GM10266 (cell line): ENCODE results near the gene ABL2.

Experiments
- DNase-seq: peaks from one replicate; pipeline ENCODE4 v3.0.0; 2012; ENCODE audit errors: extremely low spot score
- TF ChIP-seq, protein P1 (sequence below): IDR thresholded peaks from 2 replicates; pipeline ENCODE4 v1.5.1; 2012; ENCODE audit warnings: mild to moderate bottlenecking, low read depth; ENCODE audit not compliant: control insufficient read depth, insufficient read depth; ENCODE audit errors: missing control alignments

The ABL2 gene

GRCh38 chr1:179168536-179168935 lies 60.9 kb downstream of the ABL2 start:
- DNase-seq: no peak
- TF ChIP-seq, protein P1, sequence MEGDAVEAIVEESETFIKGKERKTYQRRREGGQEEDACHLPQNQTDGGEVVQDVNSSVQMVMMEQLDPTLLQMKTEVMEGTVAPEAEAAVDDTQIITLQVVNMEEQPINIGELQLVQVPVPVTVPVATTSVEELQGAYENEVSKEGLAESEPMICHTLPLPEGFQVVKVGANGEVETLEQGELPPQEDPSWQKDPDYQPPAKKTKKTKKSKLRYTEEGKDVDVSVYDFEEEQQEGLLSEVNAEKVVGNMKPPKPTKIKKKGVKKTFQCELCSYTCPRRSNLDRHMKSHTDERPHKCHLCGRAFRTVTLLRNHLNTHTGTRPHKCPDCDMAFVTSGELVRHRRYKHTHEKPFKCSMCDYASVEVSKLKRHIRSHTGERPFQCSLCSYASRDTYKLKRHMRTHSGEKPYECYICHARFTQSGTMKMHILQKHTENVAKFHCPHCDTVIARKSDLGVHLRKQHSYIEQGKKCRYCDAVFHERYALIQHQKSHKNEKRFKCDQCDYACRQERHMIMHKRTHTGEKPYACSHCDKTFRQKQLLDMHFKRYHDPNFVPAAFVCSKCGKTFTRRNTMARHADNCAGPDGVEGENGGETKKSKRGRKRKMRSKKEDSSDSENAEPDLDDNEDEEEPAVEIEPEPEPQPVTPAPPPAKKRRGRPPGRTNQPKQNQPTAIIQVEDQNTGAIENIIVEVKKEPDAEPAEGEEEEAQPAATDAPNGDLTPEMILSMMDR: no peak

- TF ChIP-seq, protein P1: no peak
- no peak for DNase-seq
Measured at GRCh38 chr1:179167955-179168354, 61.5 kb downstream of the ABL2 start.

DNA sequence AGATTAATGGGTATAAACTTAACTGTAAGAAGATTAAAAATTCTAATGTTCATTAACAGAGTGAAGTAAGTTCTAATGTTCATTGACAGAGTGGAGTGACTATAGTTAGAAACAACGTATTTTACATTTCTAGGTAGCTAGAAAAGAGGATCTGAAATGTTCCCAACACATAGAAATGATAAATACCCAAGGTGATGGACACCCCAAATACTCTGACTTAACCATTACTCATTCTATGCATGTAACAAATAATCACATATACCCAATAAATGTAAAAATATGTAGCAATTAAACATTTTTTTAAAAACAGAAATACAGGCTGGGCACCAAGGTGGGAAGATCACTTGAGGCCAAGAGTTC lies 62.1 kb downstream of the ABL2 start:
- DNase-seq: no peak
- TF ChIP-seq, protein P1: no peak

DNA sequence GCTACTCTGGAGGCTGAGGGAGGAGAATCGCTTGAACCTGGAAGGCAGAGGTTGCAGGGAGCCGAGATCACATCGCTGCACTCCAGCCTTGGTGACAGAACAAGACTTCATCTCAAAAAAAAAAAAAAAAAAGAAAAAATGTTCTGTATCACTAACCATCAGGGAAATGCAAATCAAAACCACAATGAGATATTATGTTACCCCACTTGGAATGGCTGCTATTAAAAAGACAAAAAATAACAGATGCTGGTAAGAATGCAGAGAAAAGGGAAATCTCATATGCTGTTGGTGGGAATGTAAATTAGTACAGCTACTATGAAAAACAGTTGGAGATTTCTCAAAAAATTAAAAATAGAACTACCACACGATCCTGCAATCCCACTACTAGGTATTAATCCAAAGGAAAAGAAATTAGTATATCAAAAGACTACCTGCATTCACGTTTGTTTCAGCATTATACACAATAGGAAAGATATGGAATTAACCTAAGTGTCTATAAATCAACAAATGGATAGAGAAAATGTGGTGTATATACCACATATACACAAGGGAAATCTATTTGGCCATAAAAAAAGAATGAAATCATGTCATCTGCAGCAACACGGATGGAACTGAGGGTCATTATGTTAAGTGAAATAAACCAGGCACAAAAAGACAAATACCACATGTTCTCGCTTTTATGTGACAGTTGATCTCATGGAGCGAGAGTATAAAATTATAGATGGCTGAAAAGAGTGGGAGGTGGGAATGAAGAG lies 62.6 kb downstream of the ABL2 start:
- TF ChIP-seq, protein P1: no peak
- no peak for DNase-seq

DNA sequence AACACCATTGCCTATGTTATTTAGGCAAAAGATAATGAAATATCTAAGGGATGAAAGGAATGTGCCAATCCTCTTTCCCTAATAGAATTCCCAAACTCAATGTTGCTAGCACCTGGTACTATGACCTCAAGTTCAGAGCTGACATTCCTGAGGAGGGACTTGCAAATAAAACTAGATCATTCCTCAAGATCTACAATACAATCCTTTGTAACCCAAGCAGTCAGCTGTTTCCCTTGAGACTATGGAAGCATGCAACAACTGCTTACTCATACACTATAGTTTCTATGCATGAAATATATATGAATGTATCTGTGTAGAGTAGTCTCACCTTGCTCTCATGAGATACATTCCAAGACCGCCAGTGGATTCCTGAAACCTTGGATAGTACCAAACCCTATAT lies 65.0 kb downstream of the ABL2 start:
- DNase-seq: no peak
- TF ChIP-seq, protein P1: no peak

GRCh38 chr1:179156708-179157107 lies 72.8 kb downstream of the ABL2 start:
- TF ChIP-seq, protein P1: no peak
- DNase-seq: no peak

- DNase-seq: no peak
Measured at GRCh38 chr1:179156026-179156425, 73.5 kb downstream of the ABL2 start.

More at GRCh38 chr1:179156026-179156425, 73.5 kb downstream of the ABL2 start:
- TF ChIP-seq, protein P1: no peak
